22Rv1 (cell line): ENCODE results near the gene LRP1-AS.

Experiments
- H3K27ac ChIP-seq: fragments of 450-650 bp; 2 replicates; pipeline ENCODE4 v1.5.1; 2017
- CTCF ChIP-seq: fragments of 450-650 bp; IDR thresholded peaks from 2 replicates; pipeline ENCODE4 v1.5.1; 2017; ENCODE audit warnings: mild to moderate bottlenecking
- ZFX ChIP-seq: fragments of 450-650 bp; IDR thresholded peaks from 2 replicates; pipeline ENCODE4 v1.6.1; 2017; ENCODE audit warnings: antibody characterized with exemption, borderline replicate concordance

LRP1-AS gene

DNA sequence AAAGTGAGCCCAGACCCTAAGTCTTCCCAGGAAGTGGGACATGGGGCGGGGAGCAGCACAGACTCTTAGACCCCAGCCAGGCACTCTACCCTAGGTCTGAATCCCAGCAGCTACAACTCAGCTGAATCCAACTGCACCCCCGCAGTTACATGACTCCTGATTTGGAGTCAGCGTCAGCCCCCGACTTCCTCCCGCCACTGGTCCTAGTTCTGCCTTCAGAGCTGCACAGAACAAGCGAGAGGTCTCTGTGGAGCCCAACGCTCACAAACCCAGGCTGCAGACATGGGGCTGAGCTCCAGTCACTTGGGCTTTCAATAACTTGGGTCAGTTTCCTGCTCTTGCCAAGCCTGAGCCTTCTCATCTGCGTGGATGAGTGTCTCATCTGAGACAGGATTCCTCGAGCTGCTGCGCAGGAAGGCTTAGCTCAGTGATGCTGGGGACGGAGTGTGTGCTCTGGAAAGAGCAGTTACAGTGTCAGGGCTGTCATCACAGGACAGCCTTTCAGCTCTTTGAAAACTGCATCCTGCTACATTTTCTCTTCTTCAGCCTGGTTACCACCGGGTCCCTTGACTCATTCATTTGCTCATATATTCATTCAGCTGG, 38.6 kb upstream of the LRP1-AS start:
- no peak for TF ChIP-seq ZFX
- TF ChIP-seq CTCF, result no peak
- H3K27ac ChIP-seq, result no peak overlapping the region

DNA sequence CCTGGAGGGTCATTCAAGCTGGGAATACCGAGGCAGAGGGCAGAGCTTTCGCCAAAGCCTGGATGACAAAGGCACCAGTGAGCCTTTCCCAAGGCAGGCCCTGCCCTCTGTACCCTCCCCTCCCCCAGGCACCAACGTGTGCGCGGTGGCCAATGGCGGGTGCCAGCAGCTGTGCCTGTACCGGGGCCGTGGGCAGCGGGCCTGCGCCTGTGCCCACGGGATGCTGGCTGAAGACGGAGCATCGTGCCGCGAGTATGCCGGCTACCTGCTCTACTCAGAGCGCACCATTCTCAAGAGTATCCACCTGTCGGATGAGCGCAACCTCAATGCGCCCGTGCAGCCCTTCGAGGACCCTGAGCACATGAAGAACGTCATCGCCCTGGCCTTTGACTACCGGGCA, 38.0 kb upstream of the LRP1-AS start:
- no peak overlapping the region for H3K27ac ChIP-seq
- no peak for TF ChIP-seq CTCF
- no peak for TF ChIP-seq ZFX

DNA sequence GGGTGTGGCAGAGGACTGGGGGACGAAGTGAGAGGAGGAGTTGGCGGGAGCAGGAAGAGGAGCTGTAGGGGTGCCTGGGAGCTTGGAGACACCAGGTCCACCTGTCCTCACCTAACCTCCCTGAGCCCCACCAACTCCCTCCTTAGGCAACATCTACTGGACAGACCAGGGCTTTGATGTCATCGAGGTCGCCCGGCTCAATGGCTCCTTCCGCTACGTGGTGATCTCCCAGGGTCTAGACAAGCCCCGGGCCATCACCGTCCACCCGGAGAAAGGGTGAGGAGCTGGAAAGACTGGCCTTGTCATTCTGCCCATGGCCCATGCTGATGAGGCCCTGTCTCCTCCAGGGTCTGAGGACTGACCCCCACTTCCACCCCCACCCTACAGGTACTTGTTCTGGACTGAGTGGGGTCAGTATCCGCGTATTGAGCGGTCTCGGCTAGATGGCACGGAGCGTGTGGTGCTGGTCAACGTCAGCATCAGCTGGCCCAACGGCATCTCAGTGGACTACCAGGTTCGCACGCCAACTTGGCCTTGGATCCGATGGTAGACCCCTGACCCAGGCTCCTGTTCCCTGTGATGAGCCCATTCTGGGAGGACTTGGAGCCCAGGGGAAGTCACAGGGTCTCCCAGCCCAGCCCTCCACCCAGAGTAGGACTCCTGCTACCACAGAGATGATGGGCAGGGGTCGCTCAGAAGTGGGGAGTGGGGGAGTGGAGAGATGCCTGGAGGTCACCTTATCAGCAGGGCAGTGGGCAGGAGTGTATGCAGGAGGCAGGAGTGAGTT, 36.7 kb upstream of the LRP1-AS start:
- TF ChIP-seq CTCF (no peak), ZFX (no peak)
- no peak overlapping the region for H3K27ac ChIP-seq

GRCh38 chr12:57182918-57183575, 35.6 kb upstream of the LRP1-AS start:
- TF ChIP-seq ZFX, result no peak
- TF ChIP-seq CTCF, result peak; percentile 98

GRCh38 chr12:57181561-57182155, 34.2 kb upstream of the LRP1-AS start:
- H3K27ac ChIP-seq, result no peak overlapping the region
- TF ChIP-seq CTCF, result no peak
- TF ChIP-seq ZFX, result no peak

More at GRCh38 chr12:57182918-57183575, 35.6 kb upstream of the LRP1-AS start:
- H3K27ac ChIP-seq, result no peak overlapping the region

GRCh38 chr12:57181072-57181471, 33.7 kb upstream of the LRP1-AS start:
- TF ChIP-seq ZFX, result no peak
- no peak for TF ChIP-seq CTCF
- no peak overlapping the region for H3K27ac ChIP-seq
